Measurements from ENCODE around the gene CLPTM1.
A peak's percentile ranks its signal among the peaks of the same experiment; 100 is the strongest.

Gene CLPTM1

GRCh38 chr19:44948763-44949374, 6.3 kb upstream of the CLPTM1 start:
- Histone ChIP-seq H4K20me1 (ENCODE audit: control insufficient read depth, insufficient read depth, low read depth, low read length) (no peaks in the 10 kb centered on the region), H3K79me2 (ENCODE audit: control insufficient read depth, low read length) (peaks cover 8% of the 10 kb centered on the region), H3K36me3 (ENCODE audit: control insufficient read depth, low read length) (no peaks in the 10 kb centered on the region), H3K4me2 (ENCODE audit: low read length) (no peak overlapping the region), H3F3A (ENCODE audit: control insufficient read depth, insufficient read depth) (0 out of 2 replicates have a peak, but pooled peaks cover 3% of the 10 kb centered on the region), H3K4me1 (ENCODE audit: control insufficient read depth, low read length) (peaks cover 18% of the 10 kb centered on the region), H3K27ac (ENCODE audit: low read depth, low read length) (no peak overlapping the region), H3K4me3 (ENCODE audit: low read length) (no peak overlapping the region), H3K9me3 (ENCODE audit: control insufficient read depth, insufficient read depth, low read length) (no peaks in the 10 kb centered on the region), H3K9me2 (replicated peaks; ENCODE audit: control insufficient read depth, low read length) (no peaks in the 10 kb centered on the region), H3K27me3 (ENCODE audit: control insufficient read depth, low read length) (no peaks in the 10 kb centered on the region)
- TF ChIP-seq CTCF (IDR thresholded peaks at IDR 0.05; ENCODE audit: low read depth, low read length, poor library complexity, severe bottlenecking), result no peak
- TF ChIP-seq EZH2phosphoT487 (IDR thresholded peaks at IDR 0.05; ENCODE audit: borderline replicate concordance, low read length), result no peak

GRCh38 chr19:44949550-44949949, 5.6 kb upstream of the CLPTM1 start:
- TF ChIP-seq CTCF (IDR thresholded peaks at IDR 0.05; ENCODE audit: low read depth, low read length, poor library complexity, severe bottlenecking), result no peak
- TF ChIP-seq EZH2phosphoT487 (IDR thresholded peaks at IDR 0.05; ENCODE audit: borderline replicate concordance, low read length), result no peak
- Histone ChIP-seq H3K4me1 (ENCODE audit: control insufficient read depth, low read length) (peaks cover 19% of the 10 kb centered on the region), H3K36me3 (ENCODE audit: control insufficient read depth, low read length) (no peaks in the 10 kb centered on the region), H3K4me2 (ENCODE audit: low read length) (no peak overlapping the region), H3K9me2 (replicated peaks; ENCODE audit: control insufficient read depth, low read length) (no peaks in the 10 kb centered on the region), H4K20me1 (ENCODE audit: control insufficient read depth, insufficient read depth, low read depth, low read length) (no peaks in the 10 kb centered on the region), H3K27me3 (ENCODE audit: control insufficient read depth, low read length) (no peaks in the 10 kb centered on the region), H3K27ac (ENCODE audit: low read depth, low read length) (no peak overlapping the region), H3K9me3 (ENCODE audit: control insufficient read depth, insufficient read depth, low read length) (no peaks in the 10 kb centered on the region), H3F3A (ENCODE audit: control insufficient read depth, insufficient read depth) (0 out of 2 replicates have a peak, but pooled peaks cover 3% of the 10 kb centered on the region), H3K79me2 (ENCODE audit: control insufficient read depth, low read length) (peaks cover 15% of the 10 kb centered on the region), H3K4me3 (ENCODE audit: low read length) (no peak overlapping the region)

GRCh38 chr19:44951179-44952159, 3.7 kb upstream of the CLPTM1 start:
- H3K79me2 ChIP-seq (ENCODE audit: control insufficient read depth, low read length), result peaks cover 33% of the 10 kb centered on the region
- no peak overlapping the region for H3K27ac ChIP-seq (ENCODE audit: low read depth, low read length)
- peaks cover 8% of the 10 kb centered on the region; the same call in 1 of the 2 replicates for H4K20me1 ChIP-seq (ENCODE audit: control insufficient read depth, insufficient read depth, low read depth, low read length)
- peaks cover 20% of the 10 kb centered on the region for H3K4me1 ChIP-seq (ENCODE audit: control insufficient read depth, low read length)
- H3F3A ChIP-seq (ENCODE audit: control insufficient read depth, insufficient read depth), result 0 out of 2 replicates have a peak, but pooled peaks cover 3% of the 10 kb centered on the region
- no peak overlapping the region for H3K4me3 ChIP-seq (ENCODE audit: low read length)
- H3K4me2 ChIP-seq (ENCODE audit: low read length), result no peak overlapping the region
- TF ChIP-seq CTCF (IDR thresholded peaks at IDR 0.05; ENCODE audit: low read depth, low read length, poor library complexity, severe bottlenecking) (peak; percentile 87), EZH2phosphoT487 (IDR thresholded peaks at IDR 0.05; ENCODE audit: borderline replicate concordance, low read length) (no peak)
- H3K36me3 ChIP-seq (ENCODE audit: control insufficient read depth, low read length), result peaks cover 7% of the 10 kb centered on the region
- H3K9me2 ChIP-seq (replicated peaks; ENCODE audit: control insufficient read depth, low read length), result no peaks in the 10 kb centered on the region
- H3K27me3 ChIP-seq (ENCODE audit: control insufficient read depth, low read length), result no peaks in the 10 kb centered on the region
- H3K9me3 ChIP-seq (ENCODE audit: control insufficient read depth, insufficient read depth, low read length), result no peaks in the 10 kb centered on the region
